HEK293 (cell line): ENCODE measurements around the gene TPM4.

ENCODE experiments used
- AEBP2 ChIP-seq: fragments of 450-650 bp; formaldehyde crosslinking; IDR thresholded peaks from 2 replicates; pipeline ENCODE4 v1.5.1; 2016; ENCODE audit warnings: missing biosample characterization, missing genetic modification characterization, borderline replicate concordance
- CTCF ChIP-seq: fragments of 450-650 bp; formaldehyde crosslinking; IDR thresholded peaks from 2 replicates; pipeline ENCODE4 v1.5.1; 2016; ENCODE audit warnings: missing biosample characterization, missing genetic modification characterization
- ELK4 ChIP-seq: IDR thresholded peaks from 2 replicates; pipeline ENCODE4 v1.6.1; 2011; ENCODE audit warnings: mild to moderate bottlenecking, low read depth, low read length, borderline replicate concordance
- GLI4 ChIP-seq: fragments of 450-650 bp; formaldehyde crosslinking; IDR thresholded peaks from 2 replicates; pipeline ENCODE4 v1.5.1; 2016; ENCODE audit warnings: missing biosample characterization, missing genetic modification characterization
- GLIS1 ChIP-seq: fragments of 450-650 bp; formaldehyde crosslinking; IDR thresholded peaks from 2 replicates; pipeline ENCODE4 v1.5.1; 2016; ENCODE audit warnings: missing biosample characterization, missing genetic modification characterization
- OVOL3 ChIP-seq: fragments of 450-650 bp; formaldehyde crosslinking; IDR thresholded peaks from 2 replicates; pipeline ENCODE4 v1.5.1; 2016; ENCODE audit warnings: missing biosample characterization, missing genetic modification characterization
- PATZ1 ChIP-seq: fragments of 450-650 bp; formaldehyde crosslinking; IDR thresholded peaks from 2 replicates; pipeline ENCODE4 v1.5.1; 2016; ENCODE audit warnings: missing biosample characterization, missing genetic modification characterization
- PRDM10 ChIP-seq: fragments of 450-650 bp; formaldehyde crosslinking; IDR thresholded peaks from 2 replicates; pipeline ENCODE4 v1.5.1; 2016; ENCODE audit warnings: missing biosample characterization, missing genetic modification characterization
- SALL2 ChIP-seq: fragments of 450-650 bp; formaldehyde crosslinking; IDR thresholded peaks from 2 replicates; pipeline ENCODE4 v1.5.0; 2017; ENCODE audit warnings: missing biosample characterization, mild to moderate bottlenecking, missing genetic modification characterization, borderline replicate concordance
- ZBTB20 ChIP-seq: fragments of 450-650 bp; formaldehyde crosslinking; IDR thresholded peaks from 2 replicates; pipeline ENCODE4 v1.5.1; 2016; ENCODE audit warnings: missing biosample characterization, missing genetic modification characterization
- ZBTB44 ChIP-seq: fragments of 450-650 bp; IDR thresholded peaks from 2 replicates; pipeline ENCODE4 v1.5.1; 2018; ENCODE audit warnings: missing biosample characterization, mild to moderate bottlenecking, missing genetic modification characterization
- ZBTB6 ChIP-seq: fragments of 450-650 bp; formaldehyde crosslinking; IDR thresholded peaks from 2 replicates; pipeline ENCODE4 v1.5.1; 2017; ENCODE audit warnings: missing biosample characterization, missing genetic modification characterization
- ZBTB8A ChIP-seq: fragments of 450-650 bp; formaldehyde crosslinking; IDR thresholded peaks from 2 replicates; pipeline ENCODE4 v1.5.1; 2016; ENCODE audit warnings: missing biosample characterization, missing genetic modification characterization
- ZFP37 ChIP-seq: fragments of 450-650 bp; formaldehyde crosslinking; IDR thresholded peaks from 2 replicates; pipeline ENCODE4 v1.5.1; 2016; ENCODE audit warnings: missing biosample characterization, missing genetic modification characterization
- ZNF132 ChIP-seq: fragments of 450-650 bp; formaldehyde crosslinking; IDR thresholded peaks from 2 replicates; pipeline ENCODE4 v1.5.1; 2017; ENCODE audit warnings: missing biosample characterization, missing genetic modification characterization, borderline replicate concordance
- ZNF266 ChIP-seq: fragments of 450-650 bp; formaldehyde crosslinking; IDR thresholded peaks from 2 replicates; pipeline ENCODE4 v1.5.1; 2016; ENCODE audit warnings: missing biosample characterization, missing genetic modification characterization, low read depth
- ZNF354C ChIP-seq: fragments of 450-650 bp; formaldehyde crosslinking; IDR thresholded peaks from 2 replicates; pipeline ENCODE4 v1.5.1; 2016; ENCODE audit warnings: missing biosample characterization, missing genetic modification characterization, low read depth, borderline replicate concordance
- ZNF391 ChIP-seq: fragments of 450-650 bp; formaldehyde crosslinking; IDR thresholded peaks from 2 replicates; pipeline ENCODE4 v1.5.1; 2016; ENCODE audit warnings: low read depth, missing biosample characterization, missing genetic modification characterization, borderline replicate concordance
- ZNF501 ChIP-seq: fragments of 450-650 bp; formaldehyde crosslinking; IDR thresholded peaks from 2 replicates; pipeline ENCODE4 v1.5.1; 2016; ENCODE audit warnings: missing biosample characterization, missing genetic modification characterization
- ZNF513 ChIP-seq: fragments of 450-650 bp; IDR thresholded peaks from 2 replicates; pipeline ENCODE4 v1.5.1; 2018; ENCODE audit warnings: missing biosample characterization, missing genetic modification characterization
- ZNF514 ChIP-seq: fragments of 450-650 bp; formaldehyde crosslinking; IDR thresholded peaks from 2 replicates; pipeline ENCODE4 v1.5.1; 2016; ENCODE audit warnings: missing biosample characterization, missing genetic modification characterization
- ZNF610 ChIP-seq: fragments of 450-650 bp; formaldehyde crosslinking; IDR thresholded peaks from 2 replicates; pipeline ENCODE4 v1.5.1; 2016; ENCODE audit warnings: missing biosample characterization, missing genetic modification characterization, borderline replicate concordance
- ZNF701 ChIP-seq: fragments of 450-650 bp; formaldehyde crosslinking; IDR thresholded peaks from 2 replicates; pipeline ENCODE4 v1.5.1; 2016; ENCODE audit warnings: missing biosample characterization, missing genetic modification characterization
- ZNF777 ChIP-seq: fragments of 450-650 bp; formaldehyde crosslinking; IDR thresholded peaks from 2 replicates; pipeline ENCODE4 v1.5.1; 2017; ENCODE audit warnings: missing biosample characterization, missing genetic modification characterization, borderline replicate concordance

Gene TPM4

GRCh38 chr19:16041299-16041990 lies 34.9 kb upstream of the TPM4 start (continued):
- TF ChIP-seq OVOL3 (tag by site-specific recombination) (no peak), ZNF777 (tag by site-specific recombination) (no peak), ZNF514 (tag by site-specific recombination) (no peak), ZBTB44 (tag by site-specific recombination) (no peak), ZNF610 (tag by site-specific recombination) (no peak), AEBP2 (tag by site-specific recombination) (no peak), ZNF513 (tag by site-specific recombination) (no peak), ZNF354C (tag by site-specific recombination) (no peak), SALL2 (no peak), ZBTB6 (peak; percentile 71; the same call in 1 of the 2 replicates), GLI4 (tag by site-specific recombination) (no peak), ZNF701 (tag by site-specific recombination) (no peak), ZNF266 (tag by site-specific recombination) (no peak), PATZ1 (0 out of 2 replicates have a peak, but pooled peaks have one; percentile 19), ZNF501 (no peak), PRDM10 (tag by site-specific recombination) (peak; percentile 68), ZFP37 (tag by site-specific recombination) (no peak), ZBTB20 (tag by site-specific recombination) (no peak), ZNF391 (tag by site-specific recombination) (no peak), GLIS1 (tag by site-specific recombination) (peak; percentile 61; the same call in 1 of the 2 replicates), CTCF (peak; percentile 76), ELK4 (no peak), ZBTB8A (tag by site-specific recombination) (no peak), ZNF132 (tag by site-specific recombination) (no peak)
